IMR-90 (cell line): ENCODE measurements around the gene GSTP1. TPM values are rescaled to one million over a fixed set of nuclear protein-coding genes. Genes with fewer than 3 reads are reported as not detected.

Source experiments
- ATAC-seq: fragments of 200-7000 bp; cut with Tn5 transposase; 2 replicates; pipeline ENCODE4 v1.9.1; 2020; ENCODE audit warnings: low read depth, mild to moderate bottlenecking, moderate library complexity
- Bru-seq: library from RNA; stranded (reverse); fragments of 400-500 nt; gene quantifications from one replicate; lab custom pipeline; 2021; lab: Mats Ljungman, UMichigan
- BruChase-seq, 2 experiments: library from RNA; stranded (reverse); fragments of 400-500 nt; gene quantifications; one replicate each; lab custom pipeline; 2021; lab: Mats Ljungman, UMichigan
- BruUV-seq: library from RNA; stranded (reverse); fragments of 400-500 nt; replicated peaks from 2 replicates; lab custom pipeline; 2021; lab: Mats Ljungman, UMichigan
- CTCF ChIA-PET: fragments of 300-600 bp; formaldehyde crosslinking; extraction: SDS; loops from one replicate; lab custom pipeline; 2021; ENCODE audit warnings: antibody characterized with exemption; lab: Yijun Ruan, JAX
- POLR2A ChIA-PET: fragments of 300-600 bp; sonication (Branson Sonifier 250); formaldehyde crosslinking; loops from one replicate; lab custom pipeline; 2022; ENCODE audit warnings: antibody characterized with exemption; ENCODE audit not compliant: unreplicated experiment; lab: Charles Lee
- DNase-seq: peaks from one replicate; pipeline ENCODE4 v3.0.0; 2013
- H2AFZ ChIP-seq: replicated peaks from 2 replicates; pipeline ENCODE3; 2013; ENCODE audit warnings: low read length, mild to moderate bottlenecking; ENCODE audit not compliant: poor library complexity
- H2AK5ac ChIP-seq: 2 replicates; pipeline ENCODE4 v1.6.1; 2013; ENCODE audit warnings: low read depth, low read length, inconsistent platforms
- H2AK9ac ChIP-seq: replicated peaks from 2 replicates; pipeline ENCODE3; 2013; ENCODE audit warnings: mild to moderate bottlenecking, low read depth, low read length, moderate library complexity; ENCODE audit not compliant: poor library complexity
- H2BK120ac ChIP-seq: 2 replicates; pipeline ENCODE4 v1.6.1; 2013; ENCODE audit warnings: low read depth, low read length, inconsistent platforms
- H2BK15ac ChIP-seq: 3 replicates; pipeline ENCODE4 v1.6.1; 2013; ENCODE audit warnings: low read depth, low read length, inconsistent platforms
- H2BK20ac ChIP-seq: 2 replicates; pipeline ENCODE4 v1.6.1; 2013; ENCODE audit warnings: low read depth, mild to moderate bottlenecking, inconsistent platforms, low read length, moderate library complexity
- H2BK5ac ChIP-seq: 2 replicates; pipeline ENCODE4 v1.6.1; 2013; ENCODE audit warnings: mild to moderate bottlenecking, low read depth, low read length, inconsistent platforms; ENCODE audit not compliant: poor library complexity, severe bottlenecking
- H3K14ac ChIP-seq: replicated peaks from 2 replicates; pipeline ENCODE4 v1.6.1; 2013; ENCODE audit warnings: low read depth, low read length, inconsistent platforms
- H3K18ac ChIP-seq: 2 replicates; pipeline ENCODE4 v1.6.1; 2013; ENCODE audit warnings: low read depth, low read length, control low read depth
- H3K23ac ChIP-seq: 2 replicates; pipeline ENCODE4 v1.6.1; 2013; ENCODE audit warnings: low read depth, low read length, inconsistent platforms
- H3K27ac ChIP-seq: 2 replicates; pipeline ENCODE4 v1.5.1; 2013; ENCODE audit warnings: mild to moderate bottlenecking, control low read depth, low read length; ENCODE audit not compliant: insufficient read depth
- H3K27me3 ChIP-seq: 2 replicates; pipeline ENCODE4 v1.6.1; 2013; ENCODE audit warnings: low read length; ENCODE audit not compliant: control insufficient read depth, insufficient read depth
- H3K36me3 ChIP-seq: 2 replicates; pipeline ENCODE4 v1.6.1; 2013; ENCODE audit warnings: low read length, mixed read lengths; ENCODE audit not compliant: control insufficient read depth, insufficient read depth
- H3K4ac ChIP-seq: 2 replicates; pipeline ENCODE4 v1.6.1; 2013; ENCODE audit warnings: low read depth, low read length, inconsistent platforms
- H3K4me1 ChIP-seq: 2 replicates; pipeline ENCODE4 v1.6.1; 2013; ENCODE audit warnings: low read length, mixed read lengths; ENCODE audit not compliant: control insufficient read depth, insufficient read depth
- H3K4me2 ChIP-seq: 2 replicates; pipeline ENCODE4 v1.6.1; 2013; ENCODE audit warnings: low read depth, mild to moderate bottlenecking, control low read depth, low read length, moderate library complexity
- H3K4me3 ChIP-seq: 2 replicates; pipeline ENCODE4 v1.5.1; 2013; ENCODE audit warnings: low read depth, mild to moderate bottlenecking, control low read depth, low read length, moderate library complexity; ENCODE audit not compliant: insufficient read depth
- H3K56ac ChIP-seq: 2 replicates; pipeline ENCODE4 v1.6.1; 2013; ENCODE audit warnings: low read length, inconsistent platforms; ENCODE audit not compliant: insufficient read depth; ENCODE audit errors: extremely low read depth
- H3K79me1 ChIP-seq, 2 experiments: 2 replicates each; pipeline ENCODE4 v1.6.1; 2013; ENCODE audit warnings: low read length in 2 of 2, inconsistent platforms in 1 of 2, low read depth in 1 of 2
- H3K9ac ChIP-seq: 2 replicates; pipeline ENCODE4 v1.6.1; 2013; ENCODE audit warnings: low read depth, low read length, control low read depth
- H3K9me1 ChIP-seq: 2 replicates; pipeline ENCODE4 v1.6.1; 2013; ENCODE audit warnings: low read length, inconsistent platforms; ENCODE audit not compliant: insufficient read depth
- H3K9me3 ChIP-seq: 2 replicates; pipeline ENCODE4 v1.6.1; 2013; ENCODE audit warnings: low read length; ENCODE audit not compliant: control insufficient read depth, insufficient read depth
- H4K20me1 ChIP-seq: 2 replicates; pipeline ENCODE4 v1.6.1; 2013; ENCODE audit warnings: low read length, inconsistent platforms; ENCODE audit not compliant: insufficient read depth
- H4K5ac ChIP-seq: 2 replicates; pipeline ENCODE4 v1.6.1; 2013; ENCODE audit warnings: mild to moderate bottlenecking, low read depth, low read length, control low read depth
- H4K8ac ChIP-seq, 2 experiments: 2 replicates each; pipeline ENCODE4 v1.6.1; 2013; ENCODE audit warnings: low read depth in 2 of 2, low read length in 2 of 2, control low read depth in 1 of 2, inconsistent platforms in 1 of 2
- H4K91ac ChIP-seq: 2 replicates; pipeline ENCODE4 v1.6.1; 2013; ENCODE audit warnings: low read depth, low read length, inconsistent platforms; ENCODE audit not compliant: insufficient read depth
- BHLHE40 ChIP-seq: fragments of 150-350 bp; IDR thresholded peaks from 2 replicates; pipeline ENCODE4 v1.6.1; 2016; ENCODE audit warnings: mild to moderate bottlenecking, low read depth, low read length
- CEBPB ChIP-seq: IDR thresholded peaks from 2 replicates; pipeline ENCODE4 v1.6.1; 2012; ENCODE audit warnings: low read depth, low read length, improper control_type of control experiment
- CHD1 ChIP-seq: IDR thresholded peaks from 2 replicates; pipeline ENCODE4 v1.6.1; 2012; ENCODE audit warnings: low read depth, low read length, improper control_type of control experiment
- FOS ChIP-seq: fragments of 150-350 bp; IDR thresholded peaks from 2 replicates; pipeline ENCODE4 v1.6.1; 2016; ENCODE audit warnings: low read depth, low read length
- MAFK ChIP-seq: IDR thresholded peaks from 2 replicates; pipeline ENCODE4 v1.6.1; 2012; ENCODE audit warnings: low read depth, low read length, improper control_type of control experiment
- MAZ ChIP-seq: IDR thresholded peaks from 2 replicates; pipeline ENCODE4 v1.6.1; 2012; ENCODE audit warnings: low read depth, mild to moderate bottlenecking, low read length, improper control_type of control experiment, moderate library complexity, borderline replicate concordance
- MXI1 ChIP-seq: IDR thresholded peaks from 2 replicates; pipeline ENCODE4 v1.6.1; 2012; ENCODE audit warnings: low read depth, mild to moderate bottlenecking, low read length, moderate library complexity, borderline replicate concordance
- NFE2L2 ChIP-seq: fragments of 150-350 bp; IDR thresholded peaks from 2 replicates; pipeline ENCODE4 v1.6.1; 2016; ENCODE audit warnings: low read depth, mild to moderate bottlenecking, low read length
- RCOR1 ChIP-seq: IDR thresholded peaks from 2 replicates; pipeline ENCODE4 v1.6.1; 2012; ENCODE audit warnings: mild to moderate bottlenecking, low read length, improper control_type of control experiment; ENCODE audit not compliant: insufficient replicate concordance
- RFX5 ChIP-seq: IDR thresholded peaks from 2 replicates; pipeline ENCODE4 v1.8.0; 2012; ENCODE audit warnings: low read depth, mild to moderate bottlenecking, low read length, moderate library complexity
- WGBS, 2 experiments: methylation state at CpG; one replicate each; pipeline versions ENCODE4 v1.1.5 to v1.1.7; 2013; ENCODE audit warnings: missing lambda C conversion rate in 2 of 2; ENCODE audit not compliant: insufficient read length in 1 of 2; ENCODE audit errors: extremely low coverage in 2 of 2; 5-methylcytosine and 5-hydroxymethylcytosine counted together
- dilution Hi-C: fragments of 300-500 bp; cut with HindIII; formaldehyde crosslinking; loops from one replicate; pipeline ENCODE4 v1.14.3; 2018; ENCODE audit warnings: low sequenced_read_pairs; ENCODE audit not compliant: unreplicated experiment
- in situ Hi-C: fragments of 300-500 bp; cut with MboI; formaldehyde crosslinking; loops from 3 replicates; pipeline ENCODE4 v1.14.3; 2019; ENCODE audit warnings: low sequenced_read_pairs, inconsistent platforms, mixed read lengths
- intact Hi-C: fragments of 100-400 bp; cut with micrococcal nuclease; formaldehyde crosslinking; loops from 2 replicates; pipeline ENCODE4 v1.10.0; 2022
- long read RNA-seq: library from polyadenylated mRNA; unstranded; transcript quantifications from one replicate; pipeline ENCODE4 v2.0.0, GENCODE V29; 2021; ENCODE audit not compliant: unreplicated experiment
- polyA plus RNA-seq, 3 experiments: library from polyadenylated mRNA; depleted of rRNA; stranded (reverse); fragments of >200 nt; gene quantifications; 2 replicates each; pipeline ENCODE4 v1.2.3, GENCODE V29; 2012; ENCODE audit warnings: low replicate concordance in 1 of 3
- total RNA-seq: library from RNA; depleted of rRNA; stranded (reverse); fragments of >200 nt; gene quantifications from 2 replicates; pipeline ENCODE4 v1.2.3, GENCODE V29; 2012; rRNA removed
- TF ChIP-seq, protein P1 (sequence below): fragments of 150-350 bp; IDR thresholded peaks from 2 replicates; pipeline ENCODE4 v1.6.1; 2016; ENCODE audit warnings: low read depth, mild to moderate bottlenecking, low read length, moderate library complexity, borderline replicate concordance
- TF ChIP-seq, protein P2 (sequence below): fragments of 150-350 bp; IDR thresholded peaks from 2 replicates; pipeline ENCODE4 v1.6.1; 2017; ENCODE audit warnings: mild to moderate bottlenecking, antibody characterized with exemption, low read length, low read depth

Gene GSTP1
- total RNA-seq (947 and 1,000 TPM in 2 replicates), polyA plus RNA-seq (2012; rRNA removed) (1,539 and 1,653 TPM in 2 replicates), Bru-seq, nascent RNA (percentile 91 among the genes with signal in this experiment), BruChase-seq, experiment 1, labeled RNA remaining after a 6-hour chase (percentile 89 among the genes with signal in this experiment), BruChase-seq, experiment 2, labeled RNA remaining after a 2-hour chase (percentile 81 among the genes with signal in this experiment)
- polyA plus RNA-seq (2012; cell fraction: cytosol; rRNA removed), result 997 and 1,624 TPM in 2 replicates
- polyA plus RNA-seq (2012; cell fraction: nucleus; rRNA removed; ENCODE audit: low replicate concordance), result 354 and 763 TPM in 2 replicates
- long read RNA-seq, transcript GSTP1-203 (3 exons, 736 nt), result minor isoform, 6 of 400 reads
- long read RNA-seq, transcript GSTP1-202 (7 exons, 961 nt), result major isoform, 316 of 400 reads
- long read RNA-seq, partial matches to known transcripts, result 53 of 400 reads
- long read RNA-seq, other reads (novel, unspliced or antisense), result 24 of 400 reads

DNA sequence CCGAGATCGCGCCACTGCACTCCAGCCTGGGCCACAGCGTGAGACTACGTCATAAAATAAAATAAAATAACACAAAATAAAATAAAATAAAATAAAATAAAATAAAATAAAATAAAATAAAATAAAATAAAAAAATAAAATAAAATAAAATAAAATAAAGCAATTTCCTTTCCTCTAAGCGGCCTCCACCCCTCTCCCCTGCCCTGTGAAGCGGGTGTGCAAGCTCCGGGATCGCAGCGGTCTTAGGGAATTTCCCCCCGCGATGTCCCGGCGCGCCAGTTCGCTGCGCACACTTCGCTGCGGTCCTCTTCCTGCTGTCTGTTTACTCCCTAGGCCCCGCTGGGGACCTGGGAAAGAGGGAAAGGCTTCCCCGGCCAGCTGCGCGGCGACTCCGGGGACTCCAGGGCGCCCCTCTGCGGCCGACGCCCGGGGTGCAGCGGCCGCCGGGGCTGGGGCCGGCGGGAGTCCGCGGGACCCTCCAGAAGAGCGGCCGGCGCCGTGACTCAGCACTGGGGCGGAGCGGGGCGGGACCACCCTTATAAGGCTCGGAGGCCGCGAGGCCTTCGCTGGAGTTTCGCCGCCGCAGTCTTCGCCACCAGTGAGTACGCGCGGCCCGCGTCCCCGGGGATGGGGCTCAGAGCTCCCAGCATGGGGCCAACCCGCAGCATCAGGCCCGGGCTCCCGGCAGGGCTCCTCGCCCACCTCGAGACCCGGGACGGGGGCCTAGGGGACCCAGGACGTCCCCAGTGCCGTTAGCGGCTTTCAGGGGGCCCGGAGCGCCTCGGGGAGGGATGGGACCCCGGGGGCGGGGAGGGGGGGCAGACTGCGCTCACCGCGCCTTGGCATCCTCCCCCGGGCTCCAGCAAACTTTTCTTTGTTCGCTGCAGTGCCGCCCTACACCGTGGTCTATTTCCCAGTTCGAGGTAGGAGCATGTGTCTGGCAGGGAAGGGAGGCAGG, at the start of gene GSTP1:
Gene GSTP1, plus strand, starts transcription at position 566 of the 958 bp plus-strand sequence. Its CDS starts 32 bp downstream, at position 598.
- DNase-seq (peak; percentile 88), ATAC-seq (peak; percentile 96)
- peak within 1 kb of the TSS; percentile 98 for H3K14ac ChIP-seq
- peaks cover 16% of the 10 kb centered on the region for H3K9me1 ChIP-seq
- H4K91ac ChIP-seq, result peak within 1 kb of the TSS; percentile 55
- H3K27me3 ChIP-seq, result peaks cover 10% of the 10 kb centered on the region; the same call in 1 of the 2 replicates
- no TSS peak for BruUV-seq
- intact Hi-C loops, result loop anchor here (1.0 kb wide), 1 partner anchor 75 kb away; the partner anchor contains the start of gene CDK2AP2
- no peak within 1 kb of the TSS for H2BK20ac ChIP-seq
- CTCF ChIA-PET, result interaction anchor here (0.9 to 2.3 kb wide), 3 partner anchors 9 to 19 kb away, joined by 3 to 9 read pairs (median 4); no protein-coding TSS in a partner anchor
- H3K79me1 ChIP-seq, result peaks cover 18 to 43% of the 10 kb centered on the region in 2 experiments
- H3K4me2 ChIP-seq, result peak within 1 kb of the TSS; percentile 81
- peak within 1 kb of the TSS; percentile 39; the same call in 1 of the 2 replicates for H2BK120ac ChIP-seq
- dilution Hi-C loops, result no loop called here
- H3K4me1 ChIP-seq, result peaks cover 14% of the 10 kb centered on the region
- H2AK9ac ChIP-seq, result peak within 1 kb of the TSS; percentile 99
- H2AFZ ChIP-seq, result peak within 1 kb of the TSS; percentile 85
- POLR2A ChIA-PET, result interaction anchor here (0.5 kb wide), 1 partner anchor 294 kb away, joined by 7 read pairs; no protein-coding TSS in a partner anchor
- H4K20me1 ChIP-seq, result peaks cover 31% of the 10 kb centered on the region
- peak within 1 kb of the TSS; percentile 86 for H3K9ac ChIP-seq
- H2BK15ac ChIP-seq, result no peak within 1 kb of the TSS
- H3K23ac ChIP-seq, result peak within 1 kb of the TSS; percentile 90
- peak within 1 kb of the TSS; percentile 97 for H2AK5ac ChIP-seq
- peak within 1 kb of the TSS; percentile 77 for H3K4me3 ChIP-seq
- peak within 1 kb of the TSS; percentile 84 for H3K27ac ChIP-seq
- in situ Hi-C loops, result no loop called here
- peak within 1 kb of the TSS; percentile 91 for H3K4ac ChIP-seq
- peak within 1 kb of the TSS; percentile 63 to 84; a peak in 3 of 4 replicates for H4K8ac ChIP-seq
- WGBS, 2 experiments, result 0% methylated on average over 14 of the region's 81 CpGs; no CpG with 5 or more reads in 1 of the 2 experiments
- peak within 1 kb of the TSS; percentile 45; the same call in 1 of the 2 replicates for H3K18ac ChIP-seq
- peak within 1 kb of the TSS; percentile 76 for H2BK5ac ChIP-seq
- H3K36me3 ChIP-seq, result peaks cover 20% of the 10 kb centered on the region
- peak within 1 kb of the TSS; percentile 50 for H4K5ac ChIP-seq
- H3K56ac ChIP-seq, result peak within 1 kb of the TSS; percentile 59
- H3K9me3 ChIP-seq, result no peaks in the 10 kb centered on the region
- TF ChIP-seq, protein P1, sequence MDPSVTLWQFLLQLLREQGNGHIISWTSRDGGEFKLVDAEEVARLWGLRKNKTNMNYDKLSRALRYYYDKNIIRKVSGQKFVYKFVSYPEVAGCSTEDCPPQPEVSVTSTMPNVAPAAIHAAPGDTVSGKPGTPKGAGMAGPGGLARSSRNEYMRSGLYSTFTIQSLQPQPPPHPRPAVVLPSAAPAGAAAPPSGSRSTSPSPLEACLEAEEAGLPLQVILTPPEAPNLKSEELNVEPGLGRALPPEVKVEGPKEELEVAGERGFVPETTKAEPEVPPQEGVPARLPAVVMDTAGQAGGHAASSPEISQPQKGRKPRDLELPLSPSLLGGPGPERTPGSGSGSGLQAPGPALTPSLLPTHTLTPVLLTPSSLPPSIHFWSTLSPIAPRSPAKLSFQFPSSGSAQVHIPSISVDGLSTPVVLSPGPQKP, result no peak
- peak; percentile 93 for TF ChIP-seq MAZ
- peak; percentile 91 for TF ChIP-seq NFE2L2
- peak; percentile 52 for TF ChIP-seq MAFK
- peak; percentile 83 for TF ChIP-seq CEBPB
- TF ChIP-seq MXI1, result 0 out of 2 replicates have a peak, but pooled peaks have one; percentile 42
- TF ChIP-seq CHD1, result no peak
- TF ChIP-seq, protein P2, sequence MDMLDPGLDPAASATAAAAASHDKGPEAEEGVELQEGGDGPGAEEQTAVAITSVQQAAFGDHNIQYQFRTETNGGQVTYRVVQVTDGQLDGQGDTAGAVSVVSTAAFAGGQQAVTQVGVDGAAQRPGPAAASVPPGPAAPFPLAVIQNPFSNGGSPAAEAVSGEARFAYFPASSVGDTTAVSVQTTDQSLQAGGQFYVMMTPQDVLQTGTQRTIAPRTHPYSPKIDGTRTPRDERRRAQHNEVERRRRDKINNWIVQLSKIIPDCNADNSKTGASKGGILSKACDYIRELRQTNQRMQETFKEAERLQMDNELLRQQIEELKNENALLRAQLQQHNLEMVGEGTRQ, result no peak
- no peak for TF ChIP-seq RFX5
- TF ChIP-seq FOS, result peak; percentile 51
- no peak for TF ChIP-seq RCOR1
- peak; percentile 71 for TF ChIP-seq BHLHE40
